ENCODE data around the gene MYBPC1.

Gene MYBPC1

GRCh38 chr12:101697930-101698799 lies 103.4 kb downstream of the MYBPC1 start:
- Histone ChIP-seq H3K27ac (ENCODE audit: extremely low read depth, low read depth, low read length) (peak overlapping the region; percentile 90), H3K4me1 (ENCODE audit: control insufficient read depth, insufficient read depth, low read length) (peaks cover 8% of the 10 kb centered on the region), H3K9me3 (ENCODE audit: control insufficient read depth, insufficient read depth, low read depth, low read length) (no peaks in the 10 kb centered on the region), H3K36me3 (ENCODE audit: control insufficient read depth in 2 of 2, insufficient read depth in 1 of 2, low read length in 2 of 2) (no peaks in the 10 kb centered on the region), H3K4me3 (ENCODE audit: low read depth, low read length) (peak overlapping the region; percentile 69)
- CTCF ChIA-PET, result interaction anchor here (0.6 to 1.2 kb wide), 6 partner anchors 14 to 132 kb away, joined by 3 to 5 read pairs (median 3); no protein-coding TSS in a partner anchor
- POLR2A ChIA-PET, result interaction anchor here (0.9 kb wide), 1 partner anchor 9 kb away, joined by 3 read pairs; no protein-coding TSS in a partner anchor
- TF ChIP-seq ZNF707 (tag by site-specific recombination; IDR thresholded peaks at IDR 0.05) (no peak), ZBTB8A (tag by site-specific recombination; IDR thresholded peaks at IDR 0.05) (0 out of 2 replicates have a peak, but pooled peaks have one; percentile 20), ZBTB6 (tag by site-specific recombination; IDR thresholded peaks at IDR 0.05) (no peak), ZNF621 (tag by site-specific recombination; IDR thresholded peaks at IDR 0.05) (no peak), ZNF692 (tag by site-specific recombination; IDR thresholded peaks at IDR 0.05) (0 out of 2 replicates have a peak, but pooled peaks have one; percentile 14), SALL2 (tag by site-specific recombination; IDR thresholded peaks at IDR 0.05; ENCODE audit: borderline replicate concordance) (no peak), ZNF571 (tag by site-specific recombination; IDR thresholded peaks at IDR 0.05) (no peak), ZNF133 (tag by site-specific recombination; IDR thresholded peaks at IDR 0.05) (no peak), KLF9 (tag by site-specific recombination; IDR thresholded peaks at IDR 0.05; ENCODE audit: low read depth) (no peak), ZNF239 (tag by site-specific recombination; IDR thresholded peaks at IDR 0.05) (no peak), ZNF629 (tag by site-specific recombination; IDR thresholded peaks at IDR 0.05) (no peak), SETDB1 (IDR thresholded peaks at IDR 0.05; ENCODE audit: insufficient read length, low read length) (no peak), GLI4 (tag by site-specific recombination; IDR thresholded peaks at IDR 0.05) (no peak), ZNF394 (tag by site-specific recombination; IDR thresholded peaks at IDR 0.05; ENCODE audit: borderline replicate concordance) (no peak; the same call in 1 of the 2 replicates), ZFP41 (tag by site-specific recombination; IDR thresholded peaks at IDR 0.05; ENCODE audit: borderline replicate concordance) (no peak), ZEB2 (tag by site-specific recombination; IDR thresholded peaks at IDR 0.05) (no peak), ZNF664 (tag by site-specific recombination; IDR thresholded peaks at IDR 0.05) (no peak), ZBTB1 (tag by site-specific recombination; IDR thresholded peaks at IDR 0.05) (no peak), ZNF510 (tag by site-specific recombination; IDR thresholded peaks at IDR 0.05; ENCODE audit: insufficient replicate concordance) (no peak), ZNF473 (tag by site-specific recombination; IDR thresholded peaks at IDR 0.05) (no peak), ZNF792 (tag by site-specific recombination; IDR thresholded peaks at IDR 0.05) (no peak), ZNF114 (tag by site-specific recombination; IDR thresholded peaks at IDR 0.05) (no peak), ZNF670 (tag by site-specific recombination; IDR thresholded peaks at IDR 0.05; ENCODE audit: low read depth) (no peak), SP3 (tag by site-specific recombination; IDR thresholded peaks at IDR 0.05) (no peak), ZNF184 (tag by site-specific recombination; IDR thresholded peaks at IDR 0.05) (no peak), ZNF561 (tag by site-specific recombination; IDR thresholded peaks at IDR 0.05; ENCODE audit: borderline replicate concordance) (no peak), ZNF530 (tag by site-specific recombination; IDR thresholded peaks at IDR 0.05; ENCODE audit: low read depth) (no peak), OVOL3 (tag by site-specific recombination; IDR thresholded peaks at IDR 0.05) (no peak), ZNF148 (tag by site-specific recombination; IDR thresholded peaks at IDR 0.05; ENCODE audit: borderline replicate concordance) (no peak), ZNF23 (tag by site-specific recombination; IDR thresholded peaks at IDR 0.05; ENCODE audit: borderline replicate concordance) (no peak), ZNF645 (tag by site-specific recombination; IDR thresholded peaks at IDR 0.05) (no peak), ZBTB17 (tag by site-specific recombination; IDR thresholded peaks at IDR 0.05) (no peak), ZNF354C (tag by site-specific recombination; IDR thresholded peaks at IDR 0.05; ENCODE audit: borderline replicate concordance, low read depth) (no peak)

All from HEK293 (cell line).